ENCODE data around the gene PDGFC. TPM values are rescaled to one million over a fixed set of nuclear protein-coding genes. Genes with fewer than 3 reads are reported as not detected.

Gene PDGFC
- total RNA-seq, 1 experiment from 2014 or later, result 14.5 TPM

DNA sequence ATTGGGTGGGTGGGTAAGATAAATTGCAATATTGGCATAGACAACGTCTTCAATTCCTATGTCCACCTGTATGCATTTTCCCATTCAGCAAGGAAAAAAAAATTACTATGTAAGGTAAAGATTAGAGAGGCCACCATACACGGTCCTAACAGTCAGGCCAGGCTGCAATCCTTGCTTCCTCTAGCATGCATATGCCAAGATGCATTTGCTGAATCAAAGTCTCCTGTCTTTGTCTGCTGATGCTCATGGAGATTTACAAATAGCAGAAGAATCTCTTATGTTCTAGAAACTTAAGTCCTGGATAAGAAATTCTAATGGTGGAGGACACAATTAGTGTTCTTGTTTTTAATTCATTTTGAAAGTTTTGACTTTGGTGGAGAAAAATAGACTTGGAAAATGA, 206.8 kb downstream of the PDGFC start:
- in situ Hi-C loops (cut with HindIII; ENCODE audit: low pct_unique_long_range_greater_than_20kb, low sequenced_read_pairs) (no loop called here), intact Hi-C loops (cut with micrococcal nuclease; ENCODE audit: unreplicated experiment) (no loop called here)
- H3K36me3 ChIP-seq (ENCODE audit: control insufficient read depth, insufficient read depth, low read length), result no peaks in the 10 kb centered on the region
- BruUV-seq (replicated peaks), result no TSS peak
- H3K4me3 ChIP-seq (ENCODE audit: low read depth in 2 of 2, low read length in 2 of 2), result no peak overlapping the region
- TF ChIP-seq SIN3A (IDR thresholded peaks at IDR 0.05; ENCODE audit: borderline replicate concordance, insufficient read depth, low read depth, low read length), result no peak
- no peak overlapping the region; the same call in 1 of the 2 replicates for H3K27ac ChIP-seq (ENCODE audit: low read length)
- ATAC-seq, result no peak
- no peak for DNase-seq (ENCODE audit: low read depth, low spot score)
- no peaks in the 10 kb centered on the region for H3K9me3 ChIP-seq (ENCODE audit: control insufficient read depth, insufficient read depth, low read depth, low read length)
- CTCF ChIA-PET, result no interaction called here
- POLR2A ChIA-PET, result no interaction called here
- H3K4me1 ChIP-seq (ENCODE audit: control insufficient read depth, insufficient read depth, low read length), result no peaks in the 10 kb centered on the region
- H3K27me3 ChIP-seq (ENCODE audit: control insufficient read depth, insufficient read depth, low read length), result no peaks in the 10 kb centered on the region

- DNase-seq (ENCODE audit: low read depth, low spot score) (no peak), ATAC-seq (no peak)
- ChIA-PET CTCF (no interaction called here), POLR2A (no interaction called here)
- Histone ChIP-seq H3K9me3 (ENCODE audit: control insufficient read depth, insufficient read depth, low read depth, low read length) (no peaks in the 10 kb centered on the region), H3K36me3 (ENCODE audit: control insufficient read depth, insufficient read depth, low read length) (no peaks in the 10 kb centered on the region), H3K4me3 (ENCODE audit: low read depth in 2 of 2, low read length in 2 of 2) (no peak overlapping the region), H3K4me1 (ENCODE audit: control insufficient read depth, insufficient read depth, low read length) (no peaks in the 10 kb centered on the region), H3K27ac (ENCODE audit: low read length) (no peak overlapping the region), H3K27me3 (ENCODE audit: control insufficient read depth, insufficient read depth, low read length) (no peaks in the 10 kb centered on the region)
- intact Hi-C loops (cut with micrococcal nuclease; ENCODE audit: unreplicated experiment), result no loop called here
- in situ Hi-C loops (cut with HindIII; ENCODE audit: low pct_unique_long_range_greater_than_20kb, low sequenced_read_pairs), result no loop called here
- TF ChIP-seq, protein P1, sequence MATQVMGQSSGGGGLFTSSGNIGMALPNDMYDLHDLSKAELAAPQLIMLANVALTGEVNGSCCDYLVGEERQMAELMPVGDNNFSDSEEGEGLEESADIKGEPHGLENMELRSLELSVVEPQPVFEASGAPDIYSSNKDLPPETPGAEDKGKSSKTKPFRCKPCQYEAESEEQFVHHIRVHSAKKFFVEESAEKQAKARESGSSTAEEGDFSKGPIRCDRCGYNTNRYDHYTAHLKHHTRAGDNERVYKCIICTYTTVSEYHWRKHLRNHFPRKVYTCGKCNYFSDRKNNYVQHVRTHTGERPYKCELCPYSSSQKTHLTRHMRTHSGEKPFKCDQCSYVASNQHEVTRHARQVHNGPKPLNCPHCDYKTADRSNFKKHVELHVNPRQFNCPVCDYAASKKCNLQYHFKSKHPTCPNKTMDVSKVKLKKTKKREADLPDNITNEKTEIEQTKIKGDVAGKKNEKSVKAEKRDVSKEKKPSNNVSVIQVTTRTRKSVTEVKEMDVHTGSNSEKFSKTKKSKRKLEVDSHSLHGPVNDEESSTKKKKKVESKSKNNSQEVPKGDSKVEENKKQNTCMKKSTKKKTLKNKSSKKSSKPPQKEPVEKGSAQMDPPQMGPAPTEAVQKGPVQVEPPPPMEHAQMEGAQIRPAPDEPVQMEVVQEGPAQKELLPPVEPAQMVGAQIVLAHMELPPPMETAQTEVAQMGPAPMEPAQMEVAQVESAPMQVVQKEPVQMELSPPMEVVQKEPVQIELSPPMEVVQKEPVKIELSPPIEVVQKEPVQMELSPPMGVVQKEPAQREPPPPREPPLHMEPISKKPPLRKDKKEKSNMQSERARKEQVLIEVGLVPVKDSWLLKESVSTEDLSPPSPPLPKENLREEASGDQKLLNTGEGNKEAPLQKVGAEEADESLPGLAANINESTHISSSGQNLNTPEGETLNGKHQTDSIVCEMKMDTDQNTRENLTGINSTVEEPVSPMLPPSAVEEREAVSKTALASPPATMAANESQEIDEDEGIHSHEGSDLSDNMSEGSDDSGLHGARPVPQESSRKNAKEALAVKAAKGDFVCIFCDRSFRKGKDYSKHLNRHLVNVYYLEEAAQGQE (IDR thresholded peaks at IDR 0.05; ENCODE audit: insufficient read depth in 1 of 2, low read depth in 2 of 2, low read length in 1 of 2), result no peak
- TF ChIP-seq SIN3A (IDR thresholded peaks at IDR 0.05; ENCODE audit: borderline replicate concordance, insufficient read depth, low read depth, low read length) (no peak), TCF7L2 (IDR thresholded peaks at IDR 0.05; ENCODE audit: low read depth, low read length) (no peak), POLR2AphosphoS5 (IDR thresholded peaks at IDR 0.05; ENCODE audit: low read depth, low read length) (no peak)
- TF ChIP-seq, protein P2, sequence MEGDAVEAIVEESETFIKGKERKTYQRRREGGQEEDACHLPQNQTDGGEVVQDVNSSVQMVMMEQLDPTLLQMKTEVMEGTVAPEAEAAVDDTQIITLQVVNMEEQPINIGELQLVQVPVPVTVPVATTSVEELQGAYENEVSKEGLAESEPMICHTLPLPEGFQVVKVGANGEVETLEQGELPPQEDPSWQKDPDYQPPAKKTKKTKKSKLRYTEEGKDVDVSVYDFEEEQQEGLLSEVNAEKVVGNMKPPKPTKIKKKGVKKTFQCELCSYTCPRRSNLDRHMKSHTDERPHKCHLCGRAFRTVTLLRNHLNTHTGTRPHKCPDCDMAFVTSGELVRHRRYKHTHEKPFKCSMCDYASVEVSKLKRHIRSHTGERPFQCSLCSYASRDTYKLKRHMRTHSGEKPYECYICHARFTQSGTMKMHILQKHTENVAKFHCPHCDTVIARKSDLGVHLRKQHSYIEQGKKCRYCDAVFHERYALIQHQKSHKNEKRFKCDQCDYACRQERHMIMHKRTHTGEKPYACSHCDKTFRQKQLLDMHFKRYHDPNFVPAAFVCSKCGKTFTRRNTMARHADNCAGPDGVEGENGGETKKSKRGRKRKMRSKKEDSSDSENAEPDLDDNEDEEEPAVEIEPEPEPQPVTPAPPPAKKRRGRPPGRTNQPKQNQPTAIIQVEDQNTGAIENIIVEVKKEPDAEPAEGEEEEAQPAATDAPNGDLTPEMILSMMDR (IDR thresholded peaks at IDR 0.05), result no peak
- BruUV-seq (replicated peaks), result no TSS peak
Measured at GRCh38 chr4:156764145-156764544, 207.5 kb downstream of the PDGFC start.

DNA sequence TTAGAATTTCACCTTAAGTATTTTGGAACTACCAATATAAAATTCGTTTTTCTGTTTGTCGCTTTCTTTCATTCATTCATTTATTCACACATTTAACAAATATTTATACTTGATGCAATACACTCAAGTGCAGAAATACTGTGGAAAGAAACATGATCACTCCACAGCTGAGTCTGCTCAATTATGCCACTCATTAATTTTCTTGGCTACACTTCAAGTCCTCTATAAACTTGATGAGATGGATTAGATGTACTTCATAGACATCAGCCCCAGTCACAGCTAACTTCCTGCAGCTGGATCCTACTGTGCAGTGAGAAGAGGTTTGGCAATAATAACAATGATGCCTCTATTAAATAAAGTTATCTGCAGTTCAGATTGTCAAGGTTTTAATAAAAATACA, 208.1 kb downstream of the PDGFC start:
- BruUV-seq (replicated peaks), result no TSS peak

More for the DNA sequence above, 208.1 kb downstream of the PDGFC start:
- DNase-seq (ENCODE audit: low read depth, low spot score), result no peak
- no peak for ATAC-seq
- Histone ChIP-seq H3K27me3 (ENCODE audit: control insufficient read depth, insufficient read depth, low read length) (no peaks in the 10 kb centered on the region), H3K4me3 (ENCODE audit: low read depth in 2 of 2, low read length in 2 of 2) (no peak overlapping the region), H3K9me3 (ENCODE audit: control insufficient read depth, insufficient read depth, low read depth, low read length) (no peaks in the 10 kb centered on the region), H3K4me1 (ENCODE audit: control insufficient read depth, insufficient read depth, low read length) (no peaks in the 10 kb centered on the region), H3K36me3 (ENCODE audit: control insufficient read depth, insufficient read depth, low read length) (no peaks in the 10 kb centered on the region), H3K27ac (ENCODE audit: low read length) (no peak overlapping the region)
- ChIA-PET CTCF (no interaction called here), POLR2A (no interaction called here)
- TF ChIP-seq TCF7L2 (IDR thresholded peaks at IDR 0.05; ENCODE audit: low read depth, low read length) (no peak), POLR2AphosphoS5 (IDR thresholded peaks at IDR 0.05; ENCODE audit: low read depth, low read length) (no peak), SIN3A (IDR thresholded peaks at IDR 0.05; ENCODE audit: borderline replicate concordance, insufficient read depth, low read depth, low read length) (no peak)
- TF ChIP-seq, protein P2 (IDR thresholded peaks at IDR 0.05), result no peak
- TF ChIP-seq, protein P1 (IDR thresholded peaks at IDR 0.05; ENCODE audit: insufficient read depth in 1 of 2, low read depth in 2 of 2, low read length in 1 of 2), result no peak
- intact Hi-C loops (cut with micrococcal nuclease; ENCODE audit: unreplicated experiment) (no loop called here), in situ Hi-C loops (cut with HindIII; ENCODE audit: low pct_unique_long_range_greater_than_20kb, low sequenced_read_pairs) (no loop called here)

Measured in Panc1 (cell line).